Heart left ventricle (tissue), 16 donors: Measurements from ENCODE around the gene ENOX2. TPM values are rescaled to one million over a fixed set of nuclear protein-coding genes. Genes with fewer than 3 reads are reported as not detected.

Experiments
- ATAC-seq, 4 donors: fragments of 200-7000 bp; cut with Tn5 transposase; one replicate each; pipeline ENCODE4 v1.9.1; 2020 to 2022; ENCODE audit warnings: moderate library complexity in 4 of 4, mild to moderate bottlenecking in 3 of 4, moderate number of reproducible peaks in 1 of 4
- DNase-seq, 5 donors: peaks; one replicate each; pipeline ENCODE4 v3.0.0-alpha.2; 2020
- H3K27ac ChIP-seq, 12 donors: fragments of 200-600 bp; sonication (generic) in 4 of 12; one replicate each; pipeline versions ENCODE4 v1.5.0 to v1.8.0; 2016 to 2022; ENCODE audit warnings: mild to moderate bottlenecking in 2 of 12
- H3K27me3 ChIP-seq, 9 donors: fragments of 200-600 bp; sonication (generic) in 2 of 9; one replicate each; pipeline versions ENCODE4 v1.5.1 to v1.8.0; 2016 to 2022; ENCODE audit warnings: mild to moderate bottlenecking in 3 of 9
- H3K36me3 ChIP-seq, 9 donors: fragments of 200-600 bp; sonication (generic) in 2 of 9; one replicate each; pipeline versions ENCODE4 v1.5.0 to v1.8.0; 2018 to 2022; ENCODE audit warnings: mild to moderate bottlenecking in 2 of 9
- H3K4me1 ChIP-seq, 12 donors: fragments of 200-600 bp; sonication (generic) in 4 of 12; one replicate each; pipeline versions ENCODE4 v1.5.0 to v1.8.0; 2016 to 2022; ENCODE audit warnings: mild to moderate bottlenecking in 3 of 12
- H3K4me3 ChIP-seq, 12 donors: fragments of 200-600 bp; sonication (generic) in 4 of 12; one replicate each; pipeline versions ENCODE4 v1.5.0 to v1.8.0; 2017 to 2022; ENCODE audit warnings: mild to moderate bottlenecking in 9 of 12, moderate library complexity in 4 of 12
- H3K9me3 ChIP-seq, 12 donors: fragments of 200-600 bp; sonication (generic) in 4 of 12; one replicate each; pipeline versions ENCODE4 v1.5.0 to v1.8.0; 2016 to 2022; ENCODE audit warnings: mild to moderate bottlenecking in 1 of 12
- CTCF ChIP-seq, 12 donors: fragments of 200-600 bp; sonication (generic) in 4 of 12; IDR thresholded peaks; one replicate each; pipeline versions ENCODE4 v1.5.0 to v1.8.0; 2018 to 2022; ENCODE audit warnings: antibody characterized with exemption in 12 of 12, mild to moderate bottlenecking in 5 of 12
- POLR2A ChIP-seq, 2 donors: fragments of 450-650 bp; IDR thresholded peaks; one replicate each; pipeline ENCODE4 v1.6.1; 2017; ENCODE audit warnings: antibody characterized with exemption in 2 of 2, mild to moderate bottlenecking in 2 of 2, moderate library complexity in 2 of 2
- WGBS, 4 donors: extraction: QIAGEN DNeasy Blood & Tissue Kit in 2 of 4; methylation state at CpG; one replicate each; pipeline versions ENCODE4 v1.1.5 to v1.1.7; 2013 to 2018; 5-methylcytosine and 5-hydroxymethylcytosine counted together
- intact Hi-C, 10 donors: fragments of 100-400 bp; cut with DNase I; formaldehyde crosslinking; loops; one replicate each; pipeline versions ENCODE4 v1.11.1 to v1.14.2; 2022
- polyA plus RNA-seq, 2 donors: library from polyadenylated mRNA; stranded (reverse); fragments of 200-250 nt; gene quantifications; one replicate each; pipeline ENCODE4 v1.2.3, GENCODE V29; 2013
- total RNA-seq, 9 donors: library from RNA; depleted of rRNA in 2 of 9; stranded (reverse); fragments of >200 nt in 2 of 9; fragmentation: NEBNext Ultra II Directional in 3 of 9; extraction: Animal tissue kit (Norgen Biotek cat#: 25700) in 3 of 9; gene quantifications; one replicate each; pipeline versions ENCODE4 v1.1.0 to v1.2.4, GENCODE V29; 2016 to 2023
- donor health status: ischemic (EF 13 %, LVEDD 7.1; RV severe dilation, severe dysfunction).
- donor health status: healthy with polysubstance abuse.
- donor health status: DM: no; HTN: yes; CAD: no.
- donor health status: DM: no; HTN: no; CAD: no.
- donor health status: ischemic (EF 25% LVEDD 6.9; RV normal size, moderate dysfunction).
- donor health status: ischemic (EF 25% LVEDD 5.7; RV mildly dilated, moderate dysfunction).
- donor health status: healthy.
- donor health status: DM: yes; HTN: yes; CAD: no.
- donor health status: ischemic (EF 35%, LVEDD 5.7; RV mildly dilated, moderate dysfunction).
- donor health status: nonischemic (EF 11% LVEDD 7.7; RV severe dilation, severe dysfunction).
- donor health status: DM: yes; HTN: yes; CAD: no.
- donor health status: PGD.
- donor health status: ischemic (EF 29% LVEDD 5.4; RV normal size, mild dysfunction).
- donor health status: nonischemic (EF 23%, LVEDD 6.1; RV moderate dilation, normal function).

The ENOX2 gene
- total and polyA plus RNA-seq, 11 donors = 3.0 to 23.0 (median 17.4) TPM

GRCh38 chrX:130786030-130786429 lies 117.0 kb downstream of the ENOX2 start:
- H3K36me3 ChIP-seq = no peaks in the 10 kb centered on the region
- DNase-seq (no peak), ATAC-seq (no peak)
- no peaks in the 10 kb centered on the region for H3K27me3 ChIP-seq
- no peak overlapping the region for H3K27ac ChIP-seq
- intact Hi-C loops = no loop called here
- no peak overlapping the region for H3K4me3 ChIP-seq
- WGBS, 4 donors = 71 to 100% (median 84%) methylated on average over 2 of the region's 2 CpGs
- no peak for TF ChIP-seq CTCF (IDR thresholded peaks at IDR 0.05)
- no peak for TF ChIP-seq POLR2A (IDR thresholded peaks at IDR 0.05)
- H3K9me3 ChIP-seq = no peaks in the 10 kb centered on the region
- no peaks in the 10 kb centered on the region for H3K4me1 ChIP-seq

- TF ChIP-seq CTCF (IDR thresholded peaks at IDR 0.05) = no peak
- no peak for TF ChIP-seq POLR2A (IDR thresholded peaks at IDR 0.05)
Observed at GRCh38 chrX:130778773-130779172, 124.2 kb downstream of the ENOX2 start.

GRCh38 chrX:130775849-130776248 lies 127.2 kb downstream of the ENOX2 start:
- TF ChIP-seq CTCF (IDR thresholded peaks at IDR 0.05) = no peak
- no peak for TF ChIP-seq POLR2A (IDR thresholded peaks at IDR 0.05)
- DNase-seq (no peak), ATAC-seq (no peak)
- Histone ChIP-seq H3K9me3 (no peaks in the 10 kb centered on the region), H3K4me1 (no peaks in the 10 kb centered on the region), H3K4me3 (no peak overlapping the region), H3K27me3 (no peaks in the 10 kb centered on the region), H3K27ac (no peak overlapping the region), H3K36me3 (no peaks in the 10 kb centered on the region)
- intact Hi-C loops = no loop called here
- 83 to 100% (median 91%) methylated on average over 1 of the region's 1 CpG for WGBS, 4 donors

More at GRCh38 chrX:130778773-130779172, 124.2 kb downstream of the ENOX2 start:
- WGBS, 4 donors = 76 to 93% (median 87%) methylated on average over 3 of the region's 3 CpGs
- Histone ChIP-seq H3K4me3 (no peak overlapping the region), H3K27me3 (no peaks in the 10 kb centered on the region), H3K27ac (no peak overlapping the region), H3K9me3 (no peaks in the 10 kb centered on the region), H3K36me3 (no peaks in the 10 kb centered on the region), H3K4me1 (no peaks in the 10 kb centered on the region)
- no peak for DNase-seq
- intact Hi-C loops = no loop called here
- no peak for ATAC-seq

- intact Hi-C loops = no loop called here
- no peaks in the 10 kb centered on the region for H3K9me3 ChIP-seq
- ATAC-seq (no peak), DNase-seq (no peak)
- no peaks in the 10 kb centered on the region for H3K27me3 ChIP-seq
- peaks cover 0 to 5% (median 0%) of the 10 kb centered on the region in 12 donors for H3K4me1 ChIP-seq
- 64 to 94% (median 82%) methylated on average over 4 of the region's 4 CpGs for WGBS, 4 donors
- H3K4me3 ChIP-seq = no peak overlapping the region
- TF ChIP-seq CTCF (IDR thresholded peaks at IDR 0.05) = no peak
- no peak for TF ChIP-seq POLR2A (IDR thresholded peaks at IDR 0.05)
- H3K36me3 ChIP-seq = no peaks in the 10 kb centered on the region
- H3K27ac ChIP-seq = no peak overlapping the region
Observed at GRCh38 chrX:130772776-130773143, 130.2 kb downstream of the ENOX2 start.
